Tibial artery (tissue), 4 donors: Measurements from ENCODE around the gene SOBP.

ENCODE experiments used
- DNase-seq, 2 donors: peaks; one replicate each; pipeline ENCODE4 v3.0.0-alpha.2; 2019
- H3K27ac ChIP-seq, 2 donors: fragments of 200-600 bp; sonication (generic) in 1 of 2; 1 replicate in 1 of 2; 2 replicates in 1 of 2; pipeline ENCODE4 v1.5.1; 2018 to 2019; ENCODE audit warnings: mild to moderate bottlenecking in 1 of 2
- H3K27me3 ChIP-seq, 2 donors: fragments of 200-600 bp; sonication (generic) in 1 of 2; one replicate each; pipeline versions ENCODE4 v1.5.1 to v1.6.0; 2016 to 2019
- H3K36me3 ChIP-seq, 3 donors: fragments of 200-600 bp; sonication (generic) in 2 of 3; one replicate each; pipeline ENCODE4 v1.5.1; 2016 to 2019; ENCODE audit warnings: mild to moderate bottlenecking in 2 of 3
- H3K4me1 ChIP-seq, 4 donors: fragments of 200-600 bp; sonication (generic) in 2 of 4; 1 replicate in 3 of 4; 2 replicates in 1 of 4; pipeline ENCODE4 v1.5.1; 2016 to 2019
- H3K4me3 ChIP-seq, 2 donors: fragments of 200-600 bp; sonication (generic) in 1 of 2; 1 replicate in 1 of 2; 2 replicates in 1 of 2; pipeline ENCODE4 v1.5.1; 2018 to 2019; ENCODE audit warnings: mild to moderate bottlenecking in 2 of 2
- H3K9me3 ChIP-seq, 3 donors: fragments of 200-600 bp; sonication (generic) in 1 of 3; one replicate each; pipeline ENCODE4 v1.5.1; 2016 to 2019
- intact Hi-C: fragments of 100-400 bp; cut with DNase I; formaldehyde crosslinking; loops from one replicate; pipeline ENCODE4 v1.15.0; 2023; ENCODE audit warnings: low total_unique reads
- TF ChIP-seq, protein P1 (sequence below), 2 experiments: fragments of 200-600 bp in 1 of 2; fragments of 450-650 bp in 1 of 2; IDR thresholded peaks; one replicate each; pipeline ENCODE4 v1.5.1; 2017 to 2019; ENCODE audit warnings: antibody characterized with exemption in 2 of 2, mild to moderate bottlenecking in 1 of 2, moderate library complexity in 1 of 2

SOBP gene

DNA sequence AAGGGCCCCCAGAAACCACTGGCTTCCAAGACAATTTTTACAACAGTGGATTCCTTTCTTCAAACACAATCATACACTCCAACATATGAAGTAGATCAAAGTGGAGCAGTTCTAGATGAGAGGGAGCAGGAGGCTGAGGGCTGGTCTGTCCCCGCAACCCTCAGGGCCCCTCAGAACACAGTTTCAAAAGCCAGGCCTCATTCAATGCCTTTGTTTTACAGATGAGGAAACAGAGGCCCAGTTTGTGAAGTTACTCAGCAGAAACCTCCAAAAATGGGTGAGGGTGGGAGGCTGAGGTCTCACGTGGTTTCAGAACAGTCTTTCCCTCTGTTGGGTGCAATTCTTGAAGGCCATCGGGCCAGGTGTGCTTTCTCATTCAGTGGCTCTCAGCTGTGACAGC lies 199.3 kb downstream of the SOBP start:
- Histone ChIP-seq H3K27ac (no peak overlapping the region), H3K4me3 (no peak overlapping the region), H3K27me3 (no peaks in the 10 kb centered on the region), H3K36me3 (no peaks in the 10 kb centered on the region), H3K4me1 (peaks cover 0 to 20% (median 14%) of the 10 kb centered on the region in 4 donors), H3K9me3 (no peaks in the 10 kb centered on the region)
- no peak for DNase-seq
- TF ChIP-seq, protein P1, sequence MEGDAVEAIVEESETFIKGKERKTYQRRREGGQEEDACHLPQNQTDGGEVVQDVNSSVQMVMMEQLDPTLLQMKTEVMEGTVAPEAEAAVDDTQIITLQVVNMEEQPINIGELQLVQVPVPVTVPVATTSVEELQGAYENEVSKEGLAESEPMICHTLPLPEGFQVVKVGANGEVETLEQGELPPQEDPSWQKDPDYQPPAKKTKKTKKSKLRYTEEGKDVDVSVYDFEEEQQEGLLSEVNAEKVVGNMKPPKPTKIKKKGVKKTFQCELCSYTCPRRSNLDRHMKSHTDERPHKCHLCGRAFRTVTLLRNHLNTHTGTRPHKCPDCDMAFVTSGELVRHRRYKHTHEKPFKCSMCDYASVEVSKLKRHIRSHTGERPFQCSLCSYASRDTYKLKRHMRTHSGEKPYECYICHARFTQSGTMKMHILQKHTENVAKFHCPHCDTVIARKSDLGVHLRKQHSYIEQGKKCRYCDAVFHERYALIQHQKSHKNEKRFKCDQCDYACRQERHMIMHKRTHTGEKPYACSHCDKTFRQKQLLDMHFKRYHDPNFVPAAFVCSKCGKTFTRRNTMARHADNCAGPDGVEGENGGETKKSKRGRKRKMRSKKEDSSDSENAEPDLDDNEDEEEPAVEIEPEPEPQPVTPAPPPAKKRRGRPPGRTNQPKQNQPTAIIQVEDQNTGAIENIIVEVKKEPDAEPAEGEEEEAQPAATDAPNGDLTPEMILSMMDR (IDR thresholded peaks at IDR 0.05): no peak
- intact Hi-C loops: no loop called here

DNA sequence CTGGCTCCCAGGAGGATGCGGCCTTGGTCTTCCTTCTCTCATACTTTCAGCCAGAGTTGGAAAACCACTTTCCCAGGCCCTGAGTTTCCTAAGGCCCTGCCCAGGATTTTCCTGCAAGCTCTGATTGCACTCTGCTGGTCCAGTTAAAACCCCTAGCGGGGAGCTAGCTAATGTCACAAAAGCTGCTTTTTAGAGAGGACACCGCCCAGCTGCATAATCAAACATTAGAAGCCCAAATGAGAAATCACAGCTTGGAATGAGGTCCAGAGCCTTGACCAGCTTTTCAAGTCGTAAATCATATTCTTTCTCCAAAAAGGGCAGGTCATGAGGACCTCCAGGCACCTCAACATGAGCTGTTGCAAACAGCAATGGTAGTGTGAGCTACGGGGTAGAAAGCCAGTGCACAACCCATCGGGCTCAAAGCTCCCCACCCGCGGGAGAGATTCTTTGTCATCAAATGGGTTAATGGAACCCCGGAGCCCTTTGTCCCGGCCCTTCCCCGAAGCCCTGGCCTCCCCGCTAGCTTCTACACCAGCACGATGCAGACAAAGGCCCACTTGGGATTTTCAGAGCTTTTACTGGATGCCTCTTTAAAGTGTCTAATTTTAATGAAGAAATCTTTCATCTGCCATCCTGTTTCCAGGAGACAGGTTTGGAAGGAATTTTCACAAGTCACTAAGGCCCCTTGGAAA lies 200.2 kb downstream of the SOBP start:
- Histone ChIP-seq H3K27ac (no peak overlapping the region), H3K4me3 (no peak overlapping the region), H3K9me3 (no peaks in the 10 kb centered on the region), H3K4me1 (peaks cover 0 to 20% (median 14%) of the 10 kb centered on the region in 4 donors), H3K27me3 (no peaks in the 10 kb centered on the region), H3K36me3 (no peaks in the 10 kb centered on the region)
- DNase-seq: no peak
- intact Hi-C loops: no loop called here
- TF ChIP-seq, protein P1 (IDR thresholded peaks at IDR 0.05): no peak

DNA sequence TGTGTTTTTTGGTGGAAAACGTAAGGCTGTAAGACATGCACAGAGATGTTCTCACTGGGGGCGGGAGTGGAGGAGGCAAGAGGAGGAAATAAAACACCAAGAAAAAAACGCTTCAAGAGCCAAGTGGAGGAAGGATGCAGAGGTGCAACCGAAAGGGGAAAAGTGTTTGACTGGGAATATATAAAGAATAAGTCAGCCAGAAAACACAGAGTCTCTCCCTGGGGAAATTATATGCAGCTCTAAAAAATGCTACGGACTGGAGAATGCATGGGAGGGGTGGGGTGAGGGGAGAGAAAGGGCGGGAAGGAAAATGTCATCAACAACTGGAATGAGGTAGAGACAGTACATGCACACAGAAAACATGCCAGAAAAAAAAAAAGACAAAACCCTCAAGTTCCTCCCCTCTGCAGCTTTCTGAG lies 200.7 kb downstream of the SOBP start:
- no peak for DNase-seq

DNA sequence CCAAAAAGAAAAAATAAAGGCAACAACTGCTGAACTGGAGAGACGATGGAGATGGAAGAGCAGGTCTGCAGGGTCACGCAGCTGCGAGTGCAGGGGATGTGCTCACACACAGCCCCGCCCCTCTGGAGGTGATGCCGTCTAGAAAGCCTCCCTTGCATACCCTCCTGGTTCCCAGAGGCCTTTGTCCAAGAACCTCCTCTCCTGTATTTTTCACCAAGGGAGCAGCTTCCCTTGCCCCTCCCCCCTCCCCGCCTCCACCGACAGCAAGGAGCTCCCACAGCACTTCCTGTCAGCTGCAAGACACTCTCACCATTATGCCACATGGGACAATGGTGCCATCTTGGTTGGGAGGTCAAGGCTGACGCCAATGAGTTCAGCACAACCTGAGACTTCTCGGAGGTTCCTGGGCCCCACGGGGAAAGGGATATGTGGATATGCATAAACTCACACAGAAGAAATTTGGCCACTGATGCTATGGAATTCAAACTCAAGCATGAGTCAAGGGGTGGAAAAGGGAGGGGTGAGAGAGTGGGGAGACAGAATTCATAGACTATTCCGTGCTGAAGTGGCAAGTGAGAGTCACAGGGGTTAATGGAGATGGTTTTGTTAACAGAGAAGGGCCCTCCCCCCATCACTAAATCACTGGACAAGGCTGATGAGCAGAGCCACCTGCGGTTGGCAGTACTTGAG lies 201.3 kb downstream of the SOBP start:
- Histone ChIP-seq H3K27me3 (no peaks in the 10 kb centered on the region), H3K4me3 (peak overlapping the region in 1 of 2 donors; percentile 8), H3K36me3 (no peaks in the 10 kb centered on the region), H3K27ac (no peak overlapping the region), H3K4me1 (peaks cover 0 to 20% (median 14%) of the 10 kb centered on the region in 4 donors), H3K9me3 (no peaks in the 10 kb centered on the region)
- intact Hi-C loops: no loop called here
- no peak for DNase-seq
- TF ChIP-seq, protein P1 (IDR thresholded peaks at IDR 0.05): no peak

More for the DNA sequence above, 200.7 kb downstream of the SOBP start:
- Histone ChIP-seq H3K27me3 (no peaks in the 10 kb centered on the region), H3K4me1 (peaks cover 0 to 20% (median 14%) of the 10 kb centered on the region in 4 donors), H3K27ac (no peak overlapping the region), H3K9me3 (no peaks in the 10 kb centered on the region), H3K4me3 (peak overlapping the region in 1 of 2 donors; percentile 8), H3K36me3 (no peaks in the 10 kb centered on the region)
- TF ChIP-seq, protein P1 (IDR thresholded peaks at IDR 0.05): no peak
- intact Hi-C loops: no loop called here

DNA sequence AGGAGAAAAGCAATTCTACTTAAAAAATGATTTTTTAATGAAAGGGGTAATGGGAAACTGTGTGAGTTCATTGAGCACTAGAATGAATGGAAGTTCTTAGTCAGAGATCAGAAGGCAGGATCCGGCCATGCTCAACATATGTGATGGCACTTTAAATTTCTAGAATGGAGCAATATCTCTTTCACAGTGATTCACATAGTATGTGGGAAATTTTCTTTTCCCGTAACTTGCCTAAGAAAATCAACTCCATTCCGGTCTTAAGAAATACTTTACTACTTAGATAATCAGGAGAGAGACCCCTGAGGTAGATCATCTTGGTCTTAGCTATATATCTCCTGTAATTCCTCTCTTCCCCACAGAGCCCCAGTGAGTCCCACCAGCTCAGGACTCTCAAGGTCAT lies 202.4 kb downstream of the SOBP start:
- Histone ChIP-seq H3K4me1 (peaks cover 0 to 20% (median 14%) of the 10 kb centered on the region in 4 donors), H3K4me3 (no peak overlapping the region), H3K36me3 (no peaks in the 10 kb centered on the region), H3K27me3 (no peaks in the 10 kb centered on the region), H3K27ac (no peak overlapping the region), H3K9me3 (no peaks in the 10 kb centered on the region)
- DNase-seq: no peak
- intact Hi-C loops: no loop called here
- TF ChIP-seq, protein P1 (IDR thresholded peaks at IDR 0.05): no peak
